HepG2 (cell line): ENCODE results near the gene STK10. TPM values are rescaled to one million over a fixed set of nuclear protein-coding genes. Genes with fewer than 3 reads are reported as not detected.

Source experiments
- ATRX ChIP-seq: sonication (generic); formaldehyde crosslinking; IDR thresholded peaks from 2 replicates; pipeline ENCODE4 v1.4.0; 2020; ENCODE audit warnings: missing genetic modification reagents, borderline replicate concordance
- EP300 ChIP-seq, 3 experiments: sonication (generic) in 1 of 3; formaldehyde crosslinking in 1 of 3; IDR thresholded peaks; 2 replicates each; pipeline versions ENCODE4 v1.5.1 to v1.6.1; 2011 to 2020; ENCODE audit warnings: low read depth in 2 of 3, low read length in 2 of 3, borderline replicate concordance in 1 of 3, improper control_type of control experiment in 1 of 3, mild to moderate bottlenecking in 1 of 3, missing genetic modification reagents in 1 of 3, moderate library complexity in 1 of 3
- FIP1L1 ChIP-seq: fragments of 200-400 bp; formaldehyde crosslinking; IDR thresholded peaks from 2 replicates; pipeline ENCODE4 v1.6.1; 2018; ENCODE audit warnings: low read depth, mild to moderate bottlenecking, low read length, moderate library complexity, borderline replicate concordance; ENCODE audit not compliant: insufficient read depth
- FOSL2 ChIP-seq: sonication (generic); formaldehyde crosslinking; IDR thresholded peaks from 2 replicates; pipeline ENCODE4 v1.4.0; 2020; ENCODE audit warnings: missing genetic modification reagents
- GATAD2A ChIP-seq: IDR thresholded peaks from 2 replicates; pipeline ENCODE4 v1.6.1; 2016
- HDAC2 ChIP-seq: sonication (generic); formaldehyde crosslinking; IDR thresholded peaks from 2 replicates; pipeline ENCODE4 v1.4.0; 2020; ENCODE audit warnings: missing genetic modification reagents
- ISL2 ChIP-seq: sonication (generic); formaldehyde crosslinking; IDR thresholded peaks from 2 replicates; pipeline ENCODE4 v1.5.0; 2020; ENCODE audit warnings: missing genetic modification reagents
- KDM2A ChIP-seq: sonication (generic); formaldehyde crosslinking; IDR thresholded peaks from 2 replicates; pipeline ENCODE4 v1.4.0; 2020; ENCODE audit warnings: low read depth, missing genetic modification reagents, borderline replicate concordance
- MYC ChIP-seq: sonication (generic); formaldehyde crosslinking; IDR thresholded peaks from 2 replicates; pipeline ENCODE4 v1.9.0; 2021; ENCODE audit warnings: missing genetic modification reagents, borderline replicate concordance
- NKX3-1 ChIP-seq: sonication (generic); formaldehyde crosslinking; IDR thresholded peaks from 2 replicates; pipeline ENCODE4 v1.5.0; 2020; ENCODE audit warnings: missing genetic modification reagents
- PCBP1 ChIP-seq: fragments of 200-400 bp; formaldehyde crosslinking; IDR thresholded peaks from 2 replicates; pipeline ENCODE4 v1.6.1; 2017; ENCODE audit warnings: mild to moderate bottlenecking, low read depth, low read length, borderline replicate concordance
- POLR2G ChIP-seq: fragments of 200-400 bp; formaldehyde crosslinking; IDR thresholded peaks from 2 replicates; pipeline ENCODE4 v1.6.1; 2018; ENCODE audit warnings: mild to moderate bottlenecking, low read depth, low read length, moderate library complexity
- XRCC5 ChIP-seq: fragments of 200-400 bp; formaldehyde crosslinking; optimal IDR thresholded peaks from 2 replicates; pipeline ENCODE3; 2017; ENCODE audit warnings: mild to moderate bottlenecking, low read length
- ZBTB7B ChIP-seq: sonication (generic); formaldehyde crosslinking; IDR thresholded peaks from 2 replicates; pipeline ENCODE4 v1.4.0; 2020; ENCODE audit warnings: missing genetic modification reagents
- ZNF687 ChIP-seq: sonication (generic); formaldehyde crosslinking; IDR thresholded peaks from 2 replicates; pipeline ENCODE4 v1.5.1; 2020; ENCODE audit warnings: mild to moderate bottlenecking, missing genetic modification reagents, moderate library complexity
- ZNF703 ChIP-seq: sonication (generic); formaldehyde crosslinking; IDR thresholded peaks from 2 replicates; pipeline ENCODE4 v1.5.1; 2020; ENCODE audit warnings: missing genetic modification reagents, mild to moderate bottlenecking, moderate library complexity, borderline replicate concordance
- polyA plus RNA-seq, 8 experiments: library from polyadenylated mRNA; depleted of rRNA in 3 of 8; stranded (reverse) in 7 of 8; unstranded in 1 of 8; fragments of >200 nt; fragmentation: Illumina TruSeq in 4 of 8; extraction: Trizol in 4 of 8; gene quantifications; 2 replicates each; pipeline versions ENCODE4 v1.2.1 to v1.2.3, GENCODE V29; 2011 to 2016; ENCODE audit warnings: low read depth in 4 of 8, missing spikeins in 1 of 8, mixed read lengths in 1 of 8; ENCODE audit not compliant: insufficient read depth in 1 of 8
- total RNA-seq, 5 experiments: library from RNA; depleted of rRNA; stranded (reverse); fragments of >200 nt; fragmentation: Illumina TruSeq; extraction: Trizol; gene quantifications; 2 replicates each; pipeline ENCODE4 v1.2.3, GENCODE V29; 2016; ENCODE audit warnings: low read depth in 1 of 5
- TF ChIP-seq, protein P1 (sequence below): sonication (generic); formaldehyde crosslinking; IDR thresholded peaks from 2 replicates; pipeline ENCODE4 v1.4.0; 2020; ENCODE audit warnings: mild to moderate bottlenecking, missing genetic modification reagents
- TF ChIP-seq, protein P2 (sequence below): sonication (generic); formaldehyde crosslinking; IDR thresholded peaks from 2 replicates; pipeline ENCODE4 v1.5.0; 2020; ENCODE audit warnings: missing genetic modification reagents
- TF ChIP-seq, protein P3 (sequence below): sonication (generic); formaldehyde crosslinking; IDR thresholded peaks from 2 replicates; pipeline ENCODE4 v1.9.0; 2022; ENCODE audit warnings: missing genetic modification reagents, mild to moderate bottlenecking, borderline replicate concordance
- TF ChIP-seq, protein P4 (sequence below): IDR thresholded peaks from 2 replicates; pipeline ENCODE4 v1.6.1; 2012; ENCODE audit warnings: inconsistent platforms

STK10 gene
- total and polyA plus RNA-seq, 2 of the 13 experiments (the other 11 are each of a cell fraction or from before 2014, with no cell fraction given), result 7.0 to 7.2 TPM

DNA sequence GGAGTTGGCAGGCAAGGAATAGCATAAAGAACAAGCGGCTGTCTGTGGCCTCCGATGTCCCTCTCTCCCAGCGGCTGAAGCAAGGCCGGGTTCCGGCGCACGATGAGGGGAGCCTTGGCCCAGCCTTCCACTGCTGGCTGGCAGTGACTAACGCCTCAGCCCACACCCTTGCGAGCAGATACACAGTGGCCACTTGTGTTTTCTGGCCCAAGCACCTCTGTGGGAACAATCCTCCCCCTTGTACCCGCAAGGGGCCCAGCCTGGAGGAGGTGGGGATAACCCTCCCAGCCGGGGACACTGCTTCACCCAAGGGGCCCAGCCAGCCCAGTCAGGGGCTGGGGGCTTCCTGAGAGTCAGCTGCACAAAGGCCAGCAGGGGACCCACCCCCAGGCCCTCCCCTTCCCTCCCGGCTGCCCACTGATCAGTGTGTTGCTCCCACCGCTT is 23.2 kb downstream of the STK10 start (continued):
- 0 out of 2 replicates have a peak, but pooled peaks have one; percentile 22 for TF ChIP-seq KDM2A (CRISPR knock-in tag)
- no peak; a peak in 1 of 4 replicates for TF ChIP-seq EP300 (IDR thresholded peaks at IDR 0.05; ENCODE audit: low read depth in 2 of 2, low read length in 2 of 2)
- peak; percentile 5; the same call in 1 of the 2 replicates for TF ChIP-seq EP300 (CRISPR knock-in tag; IDR thresholded peaks at IDR 0.05; ENCODE audit: borderline replicate concordance)
- TF ChIP-seq XRCC5, result peak; percentile 83
- TF ChIP-seq ZBTB7B (CRISPR knock-in tag), result peak; percentile 24; the same call in 1 of the 2 replicates
- peak; percentile 64 for TF ChIP-seq ZNF687
- TF ChIP-seq FIP1L1, result 0 out of 2 replicates have a peak, but pooled peaks have one; percentile 43
- TF ChIP-seq, protein P1, sequence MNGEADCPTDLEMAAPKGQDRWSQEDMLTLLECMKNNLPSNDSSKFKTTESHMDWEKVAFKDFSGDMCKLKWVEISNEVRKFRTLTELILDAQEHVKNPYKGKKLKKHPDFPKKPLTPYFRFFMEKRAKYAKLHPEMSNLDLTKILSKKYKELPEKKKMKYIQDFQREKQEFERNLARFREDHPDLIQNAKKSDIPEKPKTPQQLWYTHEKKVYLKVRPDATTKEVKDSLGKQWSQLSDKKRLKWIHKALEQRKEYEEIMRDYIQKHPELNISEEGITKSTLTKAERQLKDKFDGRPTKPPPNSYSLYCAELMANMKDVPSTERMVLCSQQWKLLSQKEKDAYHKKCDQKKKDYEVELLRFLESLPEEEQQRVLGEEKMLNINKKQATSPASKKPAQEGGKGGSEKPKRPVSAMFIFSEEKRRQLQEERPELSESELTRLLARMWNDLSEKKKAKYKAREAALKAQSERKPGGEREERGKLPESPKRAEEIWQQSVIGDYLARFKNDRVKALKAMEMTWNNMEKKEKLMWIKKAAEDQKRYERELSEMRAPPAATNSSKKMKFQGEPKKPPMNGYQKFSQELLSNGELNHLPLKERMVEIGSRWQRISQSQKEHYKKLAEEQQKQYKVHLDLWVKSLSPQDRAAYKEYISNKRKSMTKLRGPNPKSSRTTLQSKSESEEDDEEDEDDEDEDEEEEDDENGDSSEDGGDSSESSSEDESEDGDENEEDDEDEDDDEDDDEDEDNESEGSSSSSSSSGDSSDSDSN (CRISPR knock-in tag), result peak; percentile 86
- no peak for TF ChIP-seq ISL2 (CRISPR knock-in tag)
- TF ChIP-seq POLR2G, result peak; percentile 37; the same call in 1 of the 2 replicates
- no peak for TF ChIP-seq ATRX
- TF ChIP-seq ZNF703 (CRISPR knock-in tag), result no peak
- peak; percentile 46; the same call in 1 of the 2 replicates for TF ChIP-seq MYC (CRISPR knock-in tag)
- 0 out of 2 replicates have a peak, but pooled peaks have one; percentile 11 for TF ChIP-seq GATAD2A (CRISPR knock-in tag)
- TF ChIP-seq NKX3-1 (CRISPR knock-in tag), result no peak
- TF ChIP-seq, protein P2, sequence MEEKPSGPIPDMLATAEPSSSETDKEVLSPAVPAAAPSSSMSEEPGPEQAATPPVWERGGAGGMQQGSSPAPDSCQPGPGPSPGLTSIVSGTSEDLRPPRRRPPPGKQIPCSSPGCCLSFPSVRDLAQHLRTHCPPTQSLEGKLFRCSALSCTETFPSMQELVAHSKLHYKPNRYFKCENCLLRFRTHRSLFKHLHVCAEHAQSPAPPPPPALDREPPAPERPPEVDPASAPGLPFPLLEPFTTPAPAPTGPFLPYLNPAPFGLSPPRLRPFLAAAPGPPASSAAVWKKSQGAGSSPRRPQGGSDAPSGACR (CRISPR knock-in tag), result no peak
- TF ChIP-seq, protein P3, sequence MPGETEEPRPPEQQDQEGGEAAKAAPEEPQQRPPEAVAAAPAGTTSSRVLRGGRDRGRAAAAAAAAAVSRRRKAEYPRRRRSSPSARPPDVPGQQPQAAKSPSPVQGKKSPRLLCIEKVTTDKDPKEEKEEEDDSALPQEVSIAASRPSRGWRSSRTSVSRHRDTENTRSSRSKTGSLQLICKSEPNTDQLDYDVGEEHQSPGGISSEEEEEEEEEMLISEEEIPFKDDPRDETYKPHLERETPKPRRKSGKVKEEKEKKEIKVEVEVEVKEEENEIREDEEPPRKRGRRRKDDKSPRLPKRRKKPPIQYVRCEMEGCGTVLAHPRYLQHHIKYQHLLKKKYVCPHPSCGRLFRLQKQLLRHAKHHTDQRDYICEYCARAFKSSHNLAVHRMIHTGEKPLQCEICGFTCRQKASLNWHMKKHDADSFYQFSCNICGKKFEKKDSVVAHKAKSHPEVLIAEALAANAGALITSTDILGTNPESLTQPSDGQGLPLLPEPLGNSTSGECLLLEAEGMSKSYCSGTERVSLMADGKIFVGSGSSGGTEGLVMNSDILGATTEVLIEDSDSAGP (CRISPR knock-in tag), result peak; percentile 59; the same call in 1 of the 2 replicates
- TF ChIP-seq FOSL2, result peak; percentile 18; the same call in 1 of the 2 replicates
- TF ChIP-seq, protein P4, sequence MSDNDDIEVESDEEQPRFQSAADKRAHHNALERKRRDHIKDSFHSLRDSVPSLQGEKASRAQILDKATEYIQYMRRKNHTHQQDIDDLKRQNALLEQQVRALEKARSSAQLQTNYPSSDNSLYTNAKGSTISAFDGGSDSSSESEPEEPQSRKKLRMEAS, result peak; percentile 46; the same call in 1 of the 2 replicates
- 0 out of 2 replicates have a peak, but pooled peaks have one; percentile 58 for TF ChIP-seq PCBP1
- TF ChIP-seq HDAC2 (CRISPR knock-in tag), result 0 out of 2 replicates have a peak, but pooled peaks have one; percentile 23
